ENCODE measurements around the gene COMT. TPM values are rescaled to one million over a fixed set of nuclear protein-coding genes. Genes with fewer than 3 reads are reported as not detected.
A peak's percentile ranks its signal among the peaks of the same experiment; 100 is the strongest.
"Not testable (repeated sequence)": the region's sequence is repeated elsewhere in the genome, so short reads cannot be mapped to it uniquely, and the experiment has no call there.

COMT gene
- total RNA-seq, 1 donor from 2014 or later, result 146 TPM

DNA sequence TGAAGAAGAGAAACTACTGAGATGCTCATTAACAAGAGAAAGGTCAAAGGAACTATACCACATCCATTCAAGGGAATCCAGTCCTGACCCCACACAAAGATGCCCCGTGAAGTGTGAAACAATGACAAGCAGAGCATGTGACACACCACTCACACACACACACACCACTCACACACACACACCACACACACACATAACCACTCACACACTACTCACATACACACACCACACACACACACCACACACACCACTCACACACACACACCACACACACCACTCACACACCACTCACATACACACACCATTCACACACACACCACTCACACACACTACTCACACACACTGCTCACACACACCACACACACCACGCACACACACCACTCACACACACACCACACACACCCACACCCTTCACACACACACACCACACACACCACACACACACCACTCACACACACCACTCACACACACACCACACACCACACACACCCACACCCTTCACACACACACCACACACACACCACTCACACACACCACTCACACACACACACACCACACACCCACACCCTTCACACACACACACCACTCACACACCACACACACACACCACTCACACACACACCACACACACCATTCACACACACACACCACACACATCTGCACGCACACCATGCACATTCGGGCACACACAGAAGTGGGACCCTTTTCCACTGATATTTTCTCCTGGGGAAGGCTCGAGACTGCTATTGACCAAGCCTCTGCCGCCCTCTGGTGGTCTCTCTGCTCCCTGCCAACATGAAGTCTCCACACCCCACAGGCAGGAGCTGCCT is 32.0 kb upstream of the COMT start:
- peak; percentile 79 for ATAC-seq

DNA sequence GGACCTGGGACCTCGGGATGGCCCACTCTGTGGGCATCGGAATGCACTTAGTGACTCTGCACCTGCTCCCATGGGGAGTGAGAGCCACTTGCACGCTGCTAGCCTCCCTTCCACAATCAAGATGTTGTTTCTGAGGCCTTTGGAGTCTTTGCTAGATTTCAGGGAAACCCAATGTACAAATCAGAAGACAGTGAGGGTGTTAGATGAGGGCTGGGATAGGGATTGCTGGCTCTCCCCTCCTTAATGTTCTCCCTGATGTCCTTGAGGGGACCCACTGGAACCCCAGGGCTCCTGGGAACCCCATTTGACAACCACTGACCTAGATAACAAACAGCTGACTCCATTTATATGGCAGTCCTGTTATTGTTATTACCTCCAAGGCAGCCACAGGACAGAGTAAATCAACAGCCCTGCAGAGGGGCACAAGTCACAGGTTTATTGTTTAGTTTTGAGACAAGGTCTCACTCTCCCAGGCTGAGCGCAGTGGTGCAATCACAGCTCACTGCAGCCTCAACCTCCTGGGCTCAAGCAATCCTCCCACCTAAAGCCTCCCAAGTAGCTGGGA is 31.3 kb upstream of the COMT start:
- ATAC-seq, result no peak

DNA sequence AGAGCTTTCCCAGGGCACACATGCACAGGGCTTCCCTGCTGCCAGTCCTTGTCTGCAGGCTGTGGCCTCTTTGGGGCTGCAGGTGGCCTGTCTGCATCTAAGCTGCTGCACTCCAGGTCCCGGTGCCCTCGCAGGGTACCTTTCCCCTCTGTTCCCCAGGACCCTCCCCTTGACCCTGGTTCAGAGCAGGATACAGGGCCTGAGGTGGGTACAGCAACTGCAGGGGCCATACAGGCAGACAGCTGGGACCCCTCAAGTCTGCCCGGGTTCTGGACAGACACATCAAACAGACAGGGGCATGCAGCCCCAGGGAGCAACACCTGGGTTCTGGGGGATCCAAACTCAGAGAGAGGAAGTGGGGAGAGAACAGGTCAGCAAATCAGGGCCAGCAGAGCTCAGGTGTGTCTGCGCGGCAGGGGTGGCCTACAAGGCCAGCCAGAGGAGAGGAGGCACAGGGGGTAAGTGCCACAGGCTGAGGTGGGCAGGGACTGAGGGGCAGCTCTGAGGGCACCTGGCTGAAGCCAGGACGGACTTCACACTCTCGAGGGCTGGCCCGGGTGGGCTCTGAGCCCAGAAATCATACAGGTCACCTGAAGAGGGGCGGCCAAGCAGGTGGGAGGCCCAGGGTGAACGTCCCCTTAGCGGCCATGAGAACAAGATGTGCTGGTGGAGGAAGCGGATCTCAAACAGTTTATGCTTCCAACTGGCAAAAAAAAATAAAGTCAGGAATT is 29.9 kb upstream of the COMT start:
- no peak for ATAC-seq

DNA sequence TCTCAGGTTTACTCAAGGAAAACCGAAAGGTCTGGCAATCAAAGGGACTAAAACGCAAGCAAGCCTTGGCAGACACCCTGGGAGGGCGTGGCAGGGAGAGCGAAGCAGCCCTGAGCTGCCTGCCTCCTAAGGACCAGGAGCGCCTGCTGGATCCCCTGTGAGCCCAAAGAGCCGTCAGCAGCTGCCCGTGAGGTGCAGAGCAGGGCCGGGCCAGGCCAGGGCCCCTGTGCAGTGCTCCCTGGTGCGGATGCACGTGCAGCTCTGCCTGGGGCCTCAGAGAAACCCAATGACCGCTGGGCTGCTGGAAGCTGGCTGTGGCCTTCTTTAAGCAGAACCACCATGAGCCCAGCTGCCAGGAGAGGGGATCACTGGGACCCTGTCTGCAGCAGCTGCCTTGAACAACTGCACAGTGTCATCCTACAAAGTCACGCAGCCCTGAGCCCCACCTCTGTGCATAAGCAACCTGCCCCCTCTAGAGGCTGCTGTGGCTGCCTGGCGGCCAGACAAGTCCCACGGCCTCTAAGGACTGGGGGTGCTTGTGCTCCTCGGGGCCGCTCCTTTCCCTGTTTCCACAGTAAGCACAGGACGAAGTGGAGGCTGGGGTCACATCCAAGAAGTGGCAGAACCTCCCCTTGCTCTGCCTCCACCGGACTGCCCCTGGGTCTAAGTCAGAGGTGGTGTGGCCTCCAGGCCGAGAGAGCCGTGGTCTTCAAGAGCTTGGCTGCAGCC is 29.1 kb upstream of the COMT start:
- peak; percentile 40 for ATAC-seq

DNA sequence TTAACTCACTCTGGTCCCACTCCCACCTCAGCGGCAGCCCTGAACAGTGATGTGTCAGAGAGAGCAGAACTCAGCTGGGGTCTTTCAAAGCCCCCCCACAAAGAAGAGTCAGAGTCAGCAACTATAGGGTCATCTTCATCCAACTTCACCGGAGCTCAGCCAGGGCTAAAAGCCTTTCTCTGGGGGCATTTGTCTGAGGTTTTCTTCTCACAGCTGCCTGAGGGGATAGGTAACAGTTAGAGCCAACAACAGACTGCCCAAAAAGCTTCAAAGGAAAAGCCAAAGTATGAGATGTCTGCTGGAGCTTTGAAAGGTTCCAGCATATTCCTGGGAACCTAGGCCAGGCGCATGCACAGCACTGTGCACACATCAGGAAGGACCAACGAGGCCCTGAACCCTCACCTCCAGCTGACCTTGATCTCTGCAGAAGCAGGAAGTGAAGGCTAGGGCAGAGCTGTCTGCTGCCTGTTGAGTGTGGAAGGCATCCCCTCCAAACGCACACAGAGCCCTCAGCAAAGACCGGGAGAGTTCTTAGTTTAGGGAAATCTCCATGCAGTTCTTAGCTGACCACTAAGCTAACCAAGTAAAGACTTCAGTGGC is 28.1 kb upstream of the COMT start:
- no peak for ATAC-seq

DNA sequence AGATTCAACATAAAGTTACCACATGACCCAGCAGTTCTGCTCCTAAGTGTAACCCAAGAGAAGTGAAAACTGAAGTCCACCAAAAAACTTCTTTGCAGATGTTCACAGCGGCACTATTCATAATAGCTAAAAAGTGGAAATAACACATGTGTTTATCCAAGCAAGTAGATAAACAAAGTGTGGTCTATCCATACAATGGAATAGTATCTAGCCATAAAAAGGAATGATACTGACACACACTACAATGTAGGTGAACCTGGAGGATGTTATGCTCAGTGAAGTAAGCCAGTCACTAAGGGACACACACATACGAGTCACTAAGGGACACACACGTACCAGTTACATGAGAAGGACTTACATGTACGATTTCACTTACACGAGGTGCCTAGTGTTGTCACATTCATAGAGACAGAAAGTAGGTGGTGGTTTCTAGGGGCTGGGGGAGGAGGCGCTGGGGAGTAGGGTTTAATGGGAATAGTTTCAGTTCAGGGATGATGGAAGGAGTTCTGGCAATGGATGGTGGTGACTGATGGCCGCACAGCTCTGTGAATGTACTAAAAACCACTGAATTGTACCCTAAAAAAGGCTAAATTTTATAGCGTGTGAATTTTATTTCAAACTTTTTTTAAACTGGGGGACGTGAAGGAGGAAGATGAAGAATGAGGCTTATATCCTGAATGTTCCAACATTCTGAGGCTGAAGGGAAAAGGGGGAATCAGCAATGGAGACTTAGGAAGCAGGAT is 27.2 kb upstream of the COMT start:
- no peak for ATAC-seq

DNA sequence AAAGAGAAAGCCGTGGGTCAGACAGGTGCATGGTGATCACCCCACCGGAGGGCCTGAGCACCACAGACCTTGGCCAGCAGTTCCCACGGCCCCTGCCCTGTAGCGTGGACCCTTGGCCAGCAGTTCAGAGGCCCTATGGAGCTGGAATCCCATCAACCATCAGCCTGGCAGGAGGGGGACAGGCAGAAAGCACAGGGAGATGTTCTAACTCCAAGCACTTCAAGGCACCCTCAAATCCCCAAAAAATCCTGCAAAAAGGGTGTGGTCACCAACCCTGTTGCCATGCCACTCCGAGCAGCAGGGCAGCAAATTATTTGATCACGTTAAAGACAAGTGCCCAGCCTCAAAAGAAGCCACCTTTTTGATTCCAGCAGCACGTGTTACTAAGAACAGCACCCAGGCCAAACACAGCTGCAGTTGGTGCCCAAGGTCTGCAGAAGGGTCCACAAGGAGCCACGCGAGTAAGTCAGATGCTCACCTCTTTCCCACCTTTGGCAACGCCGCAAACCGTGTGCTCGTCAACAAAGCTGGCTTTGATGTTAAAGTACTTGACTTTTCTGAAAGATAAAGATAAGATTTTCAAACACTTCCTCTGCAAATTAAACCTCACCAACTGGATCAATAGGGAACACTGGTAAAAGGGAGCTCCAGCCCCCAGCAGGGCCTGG is 26.2 kb upstream of the COMT start:
- ATAC-seq, result no peak

DNA sequence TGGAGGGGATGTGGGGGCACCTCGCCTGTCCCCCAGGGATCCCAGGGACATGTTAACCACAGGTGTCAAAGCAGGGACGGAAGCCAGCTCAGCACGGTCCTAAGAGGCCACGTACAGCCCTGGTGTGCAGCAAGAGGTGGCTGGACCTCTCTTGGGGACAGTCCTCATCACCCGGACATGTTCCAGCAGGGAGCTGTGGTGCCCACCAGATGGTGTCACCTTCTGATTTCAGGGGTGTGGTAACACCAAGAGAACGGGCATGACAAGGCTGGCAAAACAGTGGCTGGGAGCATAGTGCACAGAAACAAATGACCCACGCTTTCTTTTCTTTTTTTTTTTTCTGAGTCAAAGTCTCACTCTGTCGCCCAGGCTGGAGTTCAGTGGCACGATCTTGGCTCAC is 25.6 kb upstream of the COMT start:
- ATAC-seq, result peak; percentile 38

DNA sequence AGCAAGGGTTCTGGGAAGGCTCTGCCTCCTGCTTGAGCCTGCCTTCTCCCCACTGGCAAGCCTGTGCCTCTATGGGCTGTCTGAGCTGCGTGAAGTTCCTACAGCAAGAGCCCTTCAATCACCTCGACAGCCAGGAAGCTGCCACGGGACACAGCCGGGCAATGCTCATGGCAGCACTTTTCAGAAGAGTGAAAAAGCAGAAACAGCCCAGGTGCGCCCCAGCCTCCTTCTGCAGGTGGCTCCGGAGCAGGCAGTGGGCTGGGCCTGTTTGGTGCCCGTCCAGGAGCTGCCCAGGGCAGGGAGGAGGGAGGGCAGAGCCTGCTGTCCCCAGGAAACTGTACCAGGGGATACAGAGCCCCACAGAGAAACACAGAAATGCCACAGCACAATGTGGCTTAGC is 24.6 kb upstream of the COMT start:
- ATAC-seq, result no peak

DNA sequence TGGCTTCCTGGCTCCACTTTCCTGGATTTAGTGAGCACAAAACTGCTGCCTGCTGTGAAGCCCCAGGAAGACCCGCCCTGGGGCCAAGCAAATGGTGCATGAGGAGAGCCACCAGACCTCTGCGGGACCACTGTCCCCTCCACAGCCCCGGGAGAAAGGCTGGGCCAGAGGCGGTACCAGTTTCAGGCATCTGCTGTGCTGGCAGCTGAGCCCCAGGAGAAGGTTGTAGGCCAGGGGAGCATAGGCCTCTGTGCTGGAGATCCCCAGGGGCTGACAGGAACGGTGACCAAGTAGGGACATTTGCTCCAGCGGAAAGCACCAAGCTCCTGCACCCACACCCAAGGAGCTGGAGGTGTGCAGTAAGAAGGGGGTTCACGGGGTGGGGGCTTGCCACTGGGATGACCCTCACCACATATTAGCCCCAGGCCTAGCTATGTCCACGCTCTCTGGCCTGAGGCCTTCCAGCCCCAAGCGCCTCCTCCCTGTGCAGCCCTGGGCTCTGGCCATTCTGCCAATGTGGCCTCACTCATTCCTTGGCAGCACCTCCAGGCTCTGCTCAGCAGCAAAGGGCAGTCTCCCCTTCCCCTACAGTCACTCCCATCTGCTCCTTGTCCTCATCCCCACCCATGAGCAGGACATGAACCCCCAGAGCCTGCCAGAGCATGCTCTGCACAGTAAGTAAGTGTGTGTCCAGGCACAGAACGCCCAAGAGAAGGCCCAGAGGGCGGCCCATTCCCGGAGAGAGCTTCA is 24.0 kb upstream of the COMT start:
- ATAC-seq, result no peak

DNA sequence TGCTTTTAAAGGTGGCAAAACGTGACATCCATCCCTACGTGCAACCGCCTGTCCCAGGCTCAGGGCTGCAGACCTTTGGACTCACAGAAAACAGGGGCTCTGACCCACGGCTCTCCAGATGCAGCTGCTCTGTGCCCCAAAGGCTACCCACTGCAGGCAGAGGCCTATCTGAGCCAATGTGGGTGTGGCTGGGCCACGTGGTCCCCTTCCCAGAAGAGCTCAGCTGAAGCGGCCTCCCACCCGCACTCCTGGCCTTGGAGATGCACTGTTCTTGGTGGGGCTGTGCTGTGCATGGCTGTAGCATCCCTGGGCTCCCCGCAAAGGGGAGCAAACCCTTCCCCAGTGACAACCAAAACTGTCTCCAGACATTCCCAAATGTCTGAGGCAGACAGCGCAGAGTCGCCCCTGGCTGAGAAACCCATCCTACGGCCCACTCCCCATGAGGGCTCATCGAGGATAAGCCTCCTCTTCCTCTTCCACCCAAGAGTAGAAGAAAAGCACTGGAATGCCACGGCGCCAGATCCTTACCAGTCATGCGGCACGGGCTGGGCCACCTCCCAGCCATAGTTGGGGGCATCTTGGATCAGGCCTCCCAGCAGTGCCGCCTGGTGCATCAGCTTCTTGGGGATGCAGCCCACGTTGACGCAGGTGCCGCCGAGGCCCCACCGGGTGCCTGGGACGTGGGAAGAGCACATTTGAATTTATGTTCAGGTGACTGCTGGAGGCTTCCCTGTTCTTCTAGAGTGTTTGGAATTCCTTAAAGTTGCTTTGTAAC is 23.1 kb upstream of the COMT start:
- no peak for ATAC-seq

DNA sequence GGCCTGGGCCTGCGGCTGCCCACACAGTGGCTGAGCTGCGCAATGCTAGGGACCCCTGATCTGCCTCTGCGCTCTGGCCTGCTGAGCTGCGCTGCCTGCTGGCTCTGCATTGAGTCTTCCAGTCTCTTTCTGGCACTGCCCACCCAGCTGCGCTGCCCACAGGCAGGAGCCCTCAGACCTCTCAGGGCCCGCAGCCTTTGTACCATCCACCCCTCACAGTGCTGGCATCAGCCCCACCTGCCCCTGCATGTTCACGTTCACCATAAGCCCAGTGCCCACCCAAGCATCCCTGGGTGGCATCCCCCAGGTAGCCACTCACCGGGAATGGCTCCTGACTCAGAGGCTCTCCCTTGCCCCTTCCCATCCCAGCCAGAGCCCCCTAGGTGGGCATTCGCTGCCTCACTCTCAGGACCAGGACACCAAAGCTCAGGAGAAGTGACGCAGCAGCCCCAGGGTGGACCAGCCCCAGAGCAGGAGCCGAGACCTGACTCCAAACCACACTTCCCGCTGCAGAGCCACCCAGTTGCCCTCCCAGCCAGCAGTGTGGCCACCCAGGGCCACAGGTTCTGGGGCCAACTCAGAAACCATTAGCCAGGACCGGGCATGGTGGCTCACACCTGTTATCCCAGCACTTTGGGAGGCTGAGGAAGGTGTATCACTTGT is 21.7 kb upstream of the COMT start:
- no peak for ATAC-seq

DNA sequence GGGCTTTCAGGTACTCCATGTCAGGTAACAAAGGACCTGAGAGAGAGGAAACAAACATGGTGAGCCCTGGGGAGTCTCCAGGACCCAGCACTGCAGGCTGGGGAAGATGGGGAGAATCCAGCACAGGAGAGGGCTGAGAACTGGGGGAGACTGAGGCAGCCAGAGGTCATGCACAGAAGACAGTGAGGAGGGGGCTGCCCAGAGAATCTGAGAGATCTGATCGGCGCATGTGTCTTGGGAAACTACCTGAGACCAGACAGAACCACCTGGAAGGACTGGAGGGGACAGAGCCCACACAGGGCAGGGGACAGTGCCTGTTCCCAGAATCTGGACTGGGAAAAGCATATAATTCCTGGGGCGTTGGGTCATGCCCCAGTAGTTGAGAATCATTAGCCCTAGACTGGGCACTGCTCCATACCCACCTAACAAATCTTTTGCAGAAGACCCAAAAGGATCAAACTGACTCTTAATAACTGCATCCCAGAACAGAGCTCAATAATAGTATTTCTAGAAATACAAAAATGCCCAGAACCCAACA is 20.0 kb upstream of the COMT start:
- no peak for ATAC-seq

DNA sequence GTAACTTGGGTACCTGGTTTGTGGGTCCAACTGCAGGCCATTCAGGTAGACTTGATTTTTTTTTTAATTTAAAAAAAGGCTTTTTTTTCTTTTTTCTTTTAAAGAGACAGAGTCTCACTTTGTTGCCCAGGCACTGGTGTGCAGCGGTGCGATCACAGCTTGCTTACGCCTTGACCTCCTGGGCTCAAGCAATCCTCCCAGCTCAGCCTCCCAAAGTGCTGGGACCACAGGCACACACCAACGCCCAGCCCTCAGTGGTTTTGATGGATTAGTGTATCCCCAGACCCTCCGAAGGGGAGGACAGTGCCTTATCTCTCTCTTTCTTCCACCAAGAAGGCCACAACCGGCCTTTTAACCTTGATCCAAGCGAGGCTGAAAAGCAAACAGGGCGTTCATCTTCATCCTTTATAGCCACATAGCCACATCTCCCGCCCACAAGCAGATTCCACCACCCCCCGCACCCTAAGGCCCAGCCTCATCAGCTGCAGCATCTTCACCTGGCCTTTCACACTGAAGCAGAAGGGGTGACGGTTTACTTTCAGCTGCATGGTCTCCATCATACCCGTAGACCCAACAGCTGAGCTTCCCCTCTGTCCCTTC is 17.6 kb upstream of the COMT start:
- no peak for ATAC-seq

DNA sequence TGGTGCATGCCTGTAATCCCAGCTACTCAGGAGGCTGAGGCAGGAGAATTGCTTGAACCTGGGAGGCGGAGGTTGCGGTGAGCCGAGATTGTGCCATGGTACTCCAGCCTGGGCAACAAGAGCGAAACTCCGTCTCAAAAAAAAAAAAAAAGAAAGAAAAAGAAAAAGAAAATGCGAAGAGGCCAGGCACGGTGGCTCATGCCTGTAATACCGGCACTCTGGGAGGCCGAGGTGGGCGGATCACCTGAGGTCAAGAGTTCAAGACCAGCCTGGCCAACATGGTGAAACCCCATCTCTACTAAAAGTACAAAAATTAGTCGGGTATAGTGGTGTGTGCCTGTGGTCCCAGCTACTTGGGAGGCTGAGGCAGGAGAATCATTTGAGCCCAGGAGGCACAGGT is 15.5 kb upstream of the COMT start:
- ATAC-seq, result not testable (repeated sequence)

DNA sequence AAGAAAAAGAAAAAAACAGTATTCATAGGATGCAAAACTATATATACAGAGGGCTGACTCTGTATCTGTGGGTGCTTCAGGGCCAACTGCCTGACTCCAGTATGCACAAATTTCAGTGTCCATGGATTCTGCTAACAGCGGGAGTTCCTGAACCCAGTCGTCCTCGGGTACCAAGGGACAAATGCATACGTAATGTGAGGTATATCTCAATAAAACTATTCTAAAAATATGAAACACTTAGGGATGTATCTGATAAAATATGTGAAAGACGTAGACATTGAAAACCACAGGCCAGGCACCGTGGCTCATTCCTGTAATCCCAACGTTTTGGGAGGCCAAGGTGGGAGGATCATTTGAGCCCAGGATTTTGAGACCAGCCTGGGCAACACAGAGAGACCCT is 13.9 kb upstream of the COMT start:
- no peak for ATAC-seq

DNA sequence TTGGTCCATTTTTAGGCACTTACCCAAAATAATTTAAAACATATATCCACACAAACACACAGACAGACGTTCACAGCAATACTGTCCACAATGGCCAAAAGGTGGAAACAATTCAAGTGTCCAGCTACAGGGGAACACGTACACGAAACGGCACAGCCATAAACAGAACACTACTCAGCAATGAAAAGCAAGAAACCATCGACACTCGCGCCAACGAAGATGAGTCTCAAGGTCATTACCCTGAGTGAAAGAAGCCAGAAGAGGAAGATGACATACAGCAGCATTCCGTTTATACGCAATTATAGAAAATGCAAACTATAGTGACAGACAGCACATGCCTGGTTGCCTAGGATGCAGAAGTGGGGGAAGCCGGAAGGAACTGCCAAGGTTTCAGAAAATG is 13.4 kb upstream of the COMT start:
- ATAC-seq, result no peak

Measured in esophagus mucosa (tissue), 1 donor.